Umbilical cord (tissue), 2 donors: ENCODE measurements around the gene OR4C3. TPM values are rescaled to one million over a fixed set of nuclear protein-coding genes. Genes with fewer than 3 reads are reported as not detected.
A peak's percentile ranks its signal among the peaks of the same experiment; 100 is the strongest.
"Not testable (repeated sequence)": the region's sequence is repeated elsewhere in the genome, so short reads cannot be mapped to it uniquely, and the experiment has no call there.

Source experiments
- DNase-seq: peaks from one replicate; pipeline ENCODE4 v3.0.0-alpha.2; 2015; ENCODE audit warnings: low spot score
- total RNA-seq: library from RNA; depleted of rRNA; stranded (reverse); fragments of >200 nt; gene quantifications from one replicate; pipeline ENCODE4 v1.2.3, GENCODE V29; 2014; ENCODE audit warnings: low replicate concordance; ENCODE audit not compliant: insufficient read depth

Gene OR4C3
- total RNA-seq: 15.2 TPM

GRCh38 chr11:48324620-48325019 lies at the start of gene OR4C3:
OR4C3 (plus strand) TSS chr11:48324920; CDS start chr11:48325022, 102 bp downstream.
- DNase-seq: not testable (repeated sequence)

- no peak for DNase-seq
Measured at GRCh38 chr11:48305923-48306322, 18.8 kb upstream of the OR4C3 start, which contains the start of gene OR4S1. OR4S1 (plus strand) TSS chr11:48306223; CDS start chr11:48306223, 0 bp downstream.

GRCh38 chr11:48307760-48308386 lies 16.8 kb upstream of the OR4C3 start:
- peak; percentile 21 for DNase-seq

- DNase-seq: not testable (repeated sequence)
Measured at GRCh38 chr11:48313590-48313989, 11.1 kb upstream of the OR4C3 start.

GRCh38 chr11:48319813-48320212 lies 4.9 kb upstream of the OR4C3 start:
- not testable (repeated sequence) for DNase-seq

GRCh38 chr11:48341466-48341865 lies 16.7 kb downstream of the OR4C3 start:
- no peak for DNase-seq

GRCh38 chr11:48342505-48342904 lies 17.8 kb downstream of the OR4C3 start:
- DNase-seq: not testable (repeated sequence)

- not testable (repeated sequence) for DNase-seq
Measured at GRCh38 chr11:48346286-48346685, 21.6 kb downstream of the OR4C3 start.

GRCh38 chr11:48354013-48354412 lies 29.3 kb downstream of the OR4C3 start:
- no peak for DNase-seq

- no peak for DNase-seq
Measured at GRCh38 chr11:48354677-48355076, 30.0 kb downstream of the OR4C3 start.

- DNase-seq: not testable (repeated sequence)
Measured at GRCh38 chr11:48361289-48361688, 36.6 kb downstream of the OR4C3 start.

- DNase-seq: no peak
Measured at GRCh38 chr11:48366365-48366764, 41.6 kb downstream of the OR4C3 start, which contains the start of gene OR4C5. OR4C5 (minus strand) TSS chr11:48366465; CDS start chr11:48366465, 0 bp downstream.

Other genes with a start within 250 kb of the OR4C3 start
- gene OR4B1, start 108.1 kb upstream of the OR4C3 start, total RNA-seq: not detected
- gene OR4X2, start 79.8 kb upstream of the OR4C3 start, total RNA-seq: not detected
- gene OR4X1, start 61.1 kb upstream of the OR4C3 start, total RNA-seq: 5.1 TPM
- gene OR4S1, start 18.7 kb upstream of the OR4C3 start, total RNA-seq: not detected
- gene OR4C5, start 41.5 kb downstream of the OR4C3 start, total RNA-seq: 3.1 TPM
- 9.4 TPM for gene OR4A47, start 163.9 kb downstream of the OR4C3 start, total RNA-seq